GM20431 (cell line): Measurements from ENCODE around the gene ACTRT1.

Experiments used
- in situ Hi-C: fragments of 300-500 bp; cut with MseI, MboI; formaldehyde crosslinking; loops from one replicate; pipeline ENCODE4 v1.15.0; 2020; ENCODE audit warnings: low sequenced_read_pairs; ENCODE audit not compliant: unreplicated experiment

The ACTRT1 gene

GRCh38 chrX:128052303-128052702 is at the start of gene ACTRT1:
TSS of gene ACTRT1 (minus strand) at chrX:128052403. CDS start at chrX:128052206, 197 bp downstream.
- in situ Hi-C loops, result no loop called here

DNA sequence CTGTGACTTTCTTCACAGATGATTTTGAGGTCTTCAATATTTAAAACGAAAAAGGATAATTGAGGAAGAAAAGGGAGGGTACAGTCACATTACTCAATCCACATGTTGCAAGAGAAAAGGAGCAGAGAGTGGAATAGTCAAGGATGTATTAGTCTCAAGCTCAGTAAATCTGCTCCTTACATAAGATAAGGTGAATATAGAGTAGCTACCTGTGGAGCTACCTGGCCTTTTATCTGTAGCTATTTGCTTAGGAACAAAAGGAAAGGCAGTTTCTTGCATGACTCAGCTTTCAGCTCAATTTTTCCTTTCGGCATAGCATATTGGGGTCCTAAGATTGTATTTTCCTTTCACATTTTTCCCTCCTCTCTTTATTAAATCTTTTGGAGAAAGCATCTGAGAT is 26.3 kb upstream of the ACTRT1 start:
- in situ Hi-C loops, result no loop called here

DNA sequence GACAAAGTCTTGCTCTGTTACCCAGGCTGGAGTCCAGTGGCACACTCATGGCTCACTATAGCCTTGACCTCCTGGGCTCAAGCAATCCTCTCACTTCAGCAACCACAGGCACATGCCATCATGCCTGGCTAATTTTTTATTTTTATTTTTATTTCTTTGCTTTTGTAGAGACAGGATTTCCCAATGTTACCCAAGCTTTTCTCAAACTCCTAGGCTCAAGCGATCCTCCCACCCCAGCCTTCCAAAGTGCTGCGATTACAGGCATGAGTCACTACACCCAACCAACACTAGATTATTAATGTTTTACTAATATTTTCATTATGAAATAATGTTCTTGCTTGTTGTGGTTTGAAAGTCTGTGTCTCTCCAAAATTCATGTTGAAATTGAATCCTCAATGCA is 5.2 kb upstream of the ACTRT1 start:
- in situ Hi-C loops, result no loop called here

DNA sequence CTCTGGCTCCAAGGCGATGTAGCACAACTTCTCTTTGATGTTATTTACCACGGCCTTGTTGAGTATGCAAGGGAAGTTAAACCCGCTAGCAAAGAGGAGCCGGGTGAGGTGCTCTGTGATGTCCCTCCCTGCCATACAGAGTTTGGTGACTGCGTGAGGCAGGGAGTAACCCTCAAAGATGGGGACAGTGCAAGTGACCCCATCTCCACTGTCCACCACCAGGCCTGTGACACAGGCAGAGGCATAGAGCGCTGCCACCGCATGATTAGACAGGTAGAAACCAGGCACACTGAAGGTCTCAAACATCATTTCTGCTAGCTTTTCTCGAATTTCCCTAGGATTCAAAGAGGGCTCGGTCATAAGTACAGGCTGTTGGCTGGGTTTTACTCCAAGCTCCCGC is 677 bp downstream of the ACTRT1 start:
- in situ Hi-C loops, result no loop called here

GRCh38 chrX:128035318-128035717 is 16.9 kb downstream of the ACTRT1 start:
- in situ Hi-C loops, result no loop called here

GRCh38 chrX:128021566-128021965 is 30.6 kb downstream of the ACTRT1 start:
- in situ Hi-C loops, result no loop called here

DNA sequence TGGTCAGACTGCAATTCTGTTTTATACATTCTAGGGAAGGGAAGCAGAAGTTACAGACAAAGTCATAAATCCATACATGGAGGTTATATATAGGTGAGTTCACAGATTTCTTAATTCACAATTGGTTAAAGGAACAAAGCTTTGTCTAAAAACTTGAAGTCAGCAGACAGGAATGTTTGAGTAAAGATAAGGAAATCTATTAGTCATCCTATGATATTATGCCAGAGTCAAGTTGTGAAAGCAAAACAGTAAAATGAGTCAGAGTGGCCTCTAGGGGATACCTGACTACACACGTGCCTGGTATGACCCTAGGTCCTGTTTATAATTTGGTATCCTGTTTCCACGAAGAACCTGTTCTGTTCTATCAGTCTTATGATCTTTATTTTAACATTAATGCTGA is 31.5 kb downstream of the ACTRT1 start:
- in situ Hi-C loops, result no loop called here

DNA sequence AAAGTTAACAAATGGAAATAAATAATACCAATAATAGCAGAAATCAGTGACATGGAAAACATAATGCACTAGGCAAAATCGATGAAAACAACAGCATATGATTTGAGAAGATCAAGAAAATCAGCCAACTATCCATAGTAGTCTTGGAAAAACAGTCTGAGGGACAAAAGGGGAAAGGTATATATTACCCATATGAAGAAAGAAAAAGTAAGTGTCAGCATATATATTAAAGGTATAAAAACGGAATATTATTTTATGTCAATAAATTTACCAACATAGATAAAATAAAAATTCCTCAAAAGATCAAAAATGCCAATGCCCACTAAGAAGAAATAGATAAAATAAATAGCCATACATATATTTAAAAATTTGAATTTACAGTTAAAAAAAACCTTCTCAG is 33.0 kb downstream of the ACTRT1 start:
- in situ Hi-C loops, result no loop called here

- in situ Hi-C loops, result no loop called here
Observed at GRCh38 chrX:128012015-128012414, 40.2 kb downstream of the ACTRT1 start.

GRCh38 chrX:128007882-128008281 is 44.3 kb downstream of the ACTRT1 start:
- in situ Hi-C loops, result no loop called here
